Measurements from ENCODE around the gene SYNPO2. TPM values are rescaled to one million over a fixed set of nuclear protein-coding genes. Genes with fewer than 3 reads are reported as not detected.

SYNPO2 gene
- total RNA-seq, 1 donor from 2014 or later: 0.09 TPM

DNA sequence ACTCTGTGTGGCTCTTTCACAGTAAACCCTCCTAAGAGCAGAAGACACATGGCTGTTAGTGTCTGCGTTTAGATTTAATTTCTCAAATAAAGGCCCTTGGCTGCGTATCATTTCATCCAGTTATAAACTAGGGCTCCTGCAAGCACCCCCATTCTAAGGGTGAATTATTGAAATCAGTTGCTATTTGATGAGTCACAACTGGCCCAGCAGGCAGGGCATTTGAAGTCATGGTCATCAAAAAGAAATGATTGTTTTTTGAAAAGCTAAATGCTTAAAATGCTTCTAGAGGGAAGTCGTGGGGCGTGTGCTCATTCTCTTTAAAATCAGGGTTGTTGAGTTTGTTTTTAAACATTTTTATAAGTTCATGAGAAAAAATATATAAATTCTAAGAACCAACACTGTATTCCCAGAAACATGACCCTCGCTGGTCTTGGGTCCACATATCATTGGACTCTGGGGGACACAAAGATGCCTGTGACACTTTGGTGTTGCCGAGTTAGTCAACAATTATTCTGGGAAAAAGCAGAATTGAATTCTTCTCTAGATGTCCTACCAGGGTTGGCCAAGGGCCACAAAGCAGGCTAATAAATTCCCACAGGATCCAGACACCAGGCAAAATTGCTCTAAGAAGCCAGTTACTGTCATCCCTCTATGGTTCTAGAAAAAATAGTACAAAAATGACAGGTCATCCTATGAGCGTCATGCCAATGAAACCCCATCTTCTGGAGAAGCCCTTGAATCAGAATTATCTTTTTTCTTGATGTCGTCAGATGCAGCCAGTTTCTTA, 147.5 kb downstream of the SYNPO2 start:
- Histone ChIP-seq H3K4me3 (no peak overlapping the region), H2AFZ (replicated peaks) (no peak overlapping the region), H3K27ac (no peak overlapping the region), H3K9me3 (ENCODE audit: low read depth) (no peaks in the 10 kb centered on the region), H3K9ac (no peak overlapping the region), H3F3A (ENCODE audit: low read depth) (peaks cover 10% of the 10 kb centered on the region), H3K27me3 (no peaks in the 10 kb centered on the region), H3K4me1 (peaks cover 13% of the 10 kb centered on the region), H4K20me1 (ENCODE audit: low read depth) (no peaks in the 10 kb centered on the region), H3K79me2 (ENCODE audit: low read depth) (no peaks in the 10 kb centered on the region), H3K4me2 (no peak overlapping the region), H3K36me3 (no peaks in the 10 kb centered on the region)
- H3K27ac Mint-ChIP-seq: no peak overlapping the region
- no peak for DNase-seq (ENCODE audit: low spot score)
- TF ChIP-seq EZH2 (IDR thresholded peaks at IDR 0.05) (no peak), EZH2phosphoT487 (IDR thresholded peaks at IDR 0.05) (no peak), CTCF (IDR thresholded peaks at IDR 0.05) (no peak)
- H3K4me1 Mint-ChIP-seq: peaks cover 11% of the 10 kb centered on the region
- no peaks in the 10 kb centered on the region for H3K27me3 Mint-ChIP-seq (ENCODE audit: insufficient read depth, low read depth)
- no peaks in the 10 kb centered on the region for H3K36me3 Mint-ChIP-seq
- H3K9me3 Mint-ChIP-seq: no peaks in the 10 kb centered on the region
- no peak overlapping the region for H3K4me3 Mint-ChIP-seq

GRCh38 chr4:119037709-119038108, 149.1 kb downstream of the SYNPO2 start:
- H3K4me1 ChIP-seq: peaks cover 16% of the 10 kb centered on the region
- no peaks in the 10 kb centered on the region for H3K9me3 ChIP-seq (ENCODE audit: low read depth)
- Mint-ChIP-seq H3K9me3 (no peaks in the 10 kb centered on the region), H3K27me3 (ENCODE audit: insufficient read depth, low read depth) (no peaks in the 10 kb centered on the region), H3K36me3 (no peaks in the 10 kb centered on the region), H3K4me3 (no peak overlapping the region), H3K27ac (no peak overlapping the region), H3K4me1 (peaks cover 11% of the 10 kb centered on the region)
- H4K20me1 ChIP-seq (ENCODE audit: low read depth): no peaks in the 10 kb centered on the region
- TF ChIP-seq CTCF (IDR thresholded peaks at IDR 0.05) (no peak), EZH2 (IDR thresholded peaks at IDR 0.05) (no peak), EZH2phosphoT487 (IDR thresholded peaks at IDR 0.05) (no peak)
- H3K79me2 ChIP-seq (ENCODE audit: low read depth): no peaks in the 10 kb centered on the region
- no peak overlapping the region for H3K4me2 ChIP-seq
- H3K9ac ChIP-seq: no peak overlapping the region
- no peak overlapping the region for H3K27ac ChIP-seq
- H2AFZ ChIP-seq (replicated peaks): no peak overlapping the region
- DNase-seq (ENCODE audit: low spot score): no peak
- H3F3A ChIP-seq (ENCODE audit: low read depth): peaks cover 12% of the 10 kb centered on the region
- no peaks in the 10 kb centered on the region for H3K27me3 ChIP-seq
- no peaks in the 10 kb centered on the region for H3K36me3 ChIP-seq
- no peak overlapping the region for H3K4me3 ChIP-seq

DNA sequence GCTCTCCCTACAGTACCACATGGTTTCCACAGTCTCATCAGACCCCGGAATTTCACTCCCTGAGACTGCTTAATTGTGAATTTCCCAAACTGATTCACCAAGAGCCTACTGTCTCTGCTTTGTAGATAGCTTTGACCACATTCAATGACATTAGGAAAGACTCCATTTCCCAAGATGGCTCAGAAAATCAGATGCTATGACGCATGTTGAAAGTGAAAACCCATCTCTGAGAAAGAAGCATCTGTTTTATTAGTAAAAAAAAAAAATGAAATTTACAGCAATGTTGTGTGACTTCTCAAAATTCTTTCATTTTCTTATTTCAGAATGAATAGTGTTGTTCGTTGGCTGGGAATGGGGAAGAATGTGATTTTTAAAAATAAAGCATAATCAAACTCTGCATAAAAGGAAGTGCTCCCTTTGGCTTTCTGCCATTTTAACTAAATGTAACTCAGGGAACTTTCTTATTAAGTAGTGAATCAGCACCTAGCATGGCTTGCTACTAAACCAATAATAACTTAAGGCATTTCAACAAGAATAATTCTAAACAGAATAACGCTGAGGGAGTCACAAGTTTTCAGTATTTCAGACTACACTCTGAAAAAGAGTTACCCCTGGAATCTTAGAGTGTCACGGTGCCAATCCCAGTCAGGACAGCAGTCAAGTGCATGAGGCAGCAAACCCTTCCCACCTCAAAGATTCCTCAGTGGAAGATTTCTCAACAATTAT, 149.6 kb downstream of the SYNPO2 start:
- no peaks in the 10 kb centered on the region for H3K27me3 Mint-ChIP-seq (ENCODE audit: insufficient read depth, low read depth)
- Histone ChIP-seq H4K20me1 (ENCODE audit: low read depth) (no peaks in the 10 kb centered on the region), H3K36me3 (no peaks in the 10 kb centered on the region), H3K4me2 (no peak overlapping the region), H3K79me2 (ENCODE audit: low read depth) (no peaks in the 10 kb centered on the region), H3K4me3 (no peak overlapping the region), H2AFZ (replicated peaks) (no peak overlapping the region), H3K27me3 (no peaks in the 10 kb centered on the region), H3K9me3 (ENCODE audit: low read depth) (no peaks in the 10 kb centered on the region), H3K27ac (no peak overlapping the region), H3K4me1 (peaks cover 16% of the 10 kb centered on the region), H3K9ac (no peak overlapping the region), H3F3A (ENCODE audit: low read depth) (peaks cover 12% of the 10 kb centered on the region)
- H3K4me3 Mint-ChIP-seq: no peak overlapping the region
- no peak overlapping the region for H3K27ac Mint-ChIP-seq
- H3K4me1 Mint-ChIP-seq: peaks cover 11% of the 10 kb centered on the region
- no peak for DNase-seq (ENCODE audit: low spot score)
- no peaks in the 10 kb centered on the region for H3K36me3 Mint-ChIP-seq
- TF ChIP-seq EZH2 (IDR thresholded peaks at IDR 0.05) (no peak), CTCF (IDR thresholded peaks at IDR 0.05) (no peak), EZH2phosphoT487 (IDR thresholded peaks at IDR 0.05) (no peak)
- H3K9me3 Mint-ChIP-seq: no peaks in the 10 kb centered on the region
